KMS-11 (cell line): ENCODE results near the gene TBXAS1.

ENCODE experiments used
- H2AFZ ChIP-seq: fragments of 200-600 bp; sonication (generic); 2 replicates; pipeline ENCODE4 v1.6.1; 2016; ENCODE audit warnings: antibody characterized with exemption, mixed run types, low read depth
- H3K27ac ChIP-seq: fragments of 200-600 bp; sonication (generic); 2 replicates; pipeline ENCODE4 v1.6.1; 2016; ENCODE audit warnings: mild to moderate bottlenecking, mixed run types
- H3K27me3 ChIP-seq: fragments of 200-600 bp; sonication (generic); 2 replicates; pipeline ENCODE4 v1.6.1; 2017; ENCODE audit warnings: mild to moderate bottlenecking, low read depth, mixed run types, moderate library complexity; ENCODE audit not compliant: insufficient read depth
- H3K36me3 ChIP-seq: fragments of 200-600 bp; sonication (generic); 2 replicates; pipeline ENCODE4 v1.6.1; 2017; ENCODE audit warnings: mild to moderate bottlenecking, mixed run types; ENCODE audit not compliant: insufficient read depth
- H3K4me1 ChIP-seq: fragments of 200-600 bp; sonication (generic); 2 replicates; pipeline ENCODE4 v1.6.1; 2016; ENCODE audit warnings: mild to moderate bottlenecking, low read depth, mixed run types; ENCODE audit not compliant: poor library complexity, severe bottlenecking
- H3K4me2 ChIP-seq: fragments of 200-600 bp; sonication (generic); 2 replicates; pipeline ENCODE4 v1.7.0; 2016; ENCODE audit warnings: mild to moderate bottlenecking, mixed run types
- H3K4me3 ChIP-seq: fragments of 200-600 bp; sonication (generic); IDR thresholded peaks from 2 replicates; pipeline ENCODE4 v1.6.1; 2017; ENCODE audit warnings: low read depth, low read length, mixed read lengths; ENCODE audit not compliant: insufficient read depth
- H3K79me2 ChIP-seq: fragments of 200-600 bp; sonication (generic); 2 replicates; pipeline ENCODE4 v1.6.1; 2016; ENCODE audit warnings: low read depth, mixed run types; ENCODE audit not compliant: insufficient read depth
- H3K9ac ChIP-seq: fragments of 200-600 bp; sonication (generic); 2 replicates; pipeline ENCODE4 v1.6.1; 2016; ENCODE audit warnings: mild to moderate bottlenecking, mixed run types
- H4K20me1 ChIP-seq: fragments of 200-600 bp; sonication (generic); 2 replicates; pipeline ENCODE4 v1.6.1; 2016; ENCODE audit warnings: mild to moderate bottlenecking, mixed run types; ENCODE audit not compliant: insufficient read depth
- CTCF ChIP-seq: fragments of 200-600 bp; sonication (generic); conservative IDR thresholded peaks from 2 replicates; pipeline ENCODE4 v1.6.1; 2017; ENCODE audit warnings: low read depth, mild to moderate bottlenecking, antibody characterized with exemption, low read length, moderate library complexity, mixed read lengths

The TBXAS1 gene

DNA sequence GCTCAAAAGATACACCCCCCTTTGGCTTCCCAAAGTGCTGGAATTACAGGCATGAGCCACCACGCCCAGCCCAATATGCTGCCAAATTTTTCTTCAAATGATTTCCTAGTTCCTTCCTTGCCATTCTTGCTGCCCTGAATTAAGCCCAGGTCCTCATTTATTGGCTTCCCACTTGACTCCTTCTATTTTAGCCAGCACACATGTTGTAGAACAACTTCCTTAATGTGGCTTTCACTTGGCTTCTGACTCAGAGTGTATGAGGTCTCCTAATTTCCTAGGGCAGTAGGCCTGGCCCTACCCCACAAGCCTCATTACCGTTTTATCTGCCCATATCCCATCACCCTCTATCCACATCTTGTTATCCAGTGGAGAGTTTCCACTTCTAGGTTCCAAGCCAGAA lies 29.5 kb upstream of the TBXAS1 start:
- no peak overlapping the region for H3K4me3 ChIP-seq
- H3K27me3 ChIP-seq = no peaks in the 10 kb centered on the region
- no peaks in the 10 kb centered on the region for H3K36me3 ChIP-seq
- H4K20me1 ChIP-seq = no peaks in the 10 kb centered on the region
- H3K27ac ChIP-seq = no peak overlapping the region
- no peak for TF ChIP-seq CTCF
- H3K79me2 ChIP-seq = no peaks in the 10 kb centered on the region
- no peak overlapping the region for H2AFZ ChIP-seq
- no peak overlapping the region for H3K9ac ChIP-seq
- H3K4me2 ChIP-seq = peak overlapping the region; percentile 82; the same call in 1 of the 2 replicates
- H3K4me1 ChIP-seq = peaks cover 26% of the 10 kb centered on the region

DNA sequence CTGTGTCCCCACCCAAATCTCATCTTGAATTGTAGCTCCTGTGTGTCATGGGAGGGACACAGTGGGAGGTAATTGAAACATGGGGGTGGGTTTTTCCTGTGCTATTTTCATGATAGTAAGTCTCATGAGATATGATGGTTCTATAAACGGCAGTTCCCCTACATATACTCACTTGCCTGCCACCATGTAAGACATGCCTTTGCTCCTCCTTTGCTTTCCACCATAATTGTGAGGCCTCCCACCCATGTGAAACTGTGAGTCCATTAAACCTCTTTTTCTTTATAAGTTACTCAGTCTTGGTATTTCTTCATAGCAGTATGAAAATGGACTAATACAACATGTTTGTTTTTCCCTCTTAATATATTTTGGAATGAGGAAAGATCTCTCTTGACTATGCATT lies 24.5 kb upstream of the TBXAS1 start:
- no peak overlapping the region for H3K9ac ChIP-seq

GRCh38 chr7:139807009-139807408 lies 22.1 kb upstream of the TBXAS1 start:
- no peak overlapping the region for H3K4me2 ChIP-seq
- no peak overlapping the region for H3K4me3 ChIP-seq
- no peaks in the 10 kb centered on the region for H3K27me3 ChIP-seq
- TF ChIP-seq CTCF = no peak
- H3K9ac ChIP-seq = no peak overlapping the region
- H3K36me3 ChIP-seq = no peaks in the 10 kb centered on the region
- H3K79me2 ChIP-seq = no peaks in the 10 kb centered on the region
- no peak overlapping the region for H3K27ac ChIP-seq
- H4K20me1 ChIP-seq = no peaks in the 10 kb centered on the region
- H3K4me1 ChIP-seq = no peaks in the 10 kb centered on the region
- no peak overlapping the region for H2AFZ ChIP-seq

More for the DNA sequence above, 24.5 kb upstream of the TBXAS1 start:
- H3K4me3 ChIP-seq = no peak overlapping the region
- no peaks in the 10 kb centered on the region for H3K36me3 ChIP-seq
- H3K4me2 ChIP-seq = no peak overlapping the region
- H2AFZ ChIP-seq = no peak overlapping the region
- H3K79me2 ChIP-seq = no peaks in the 10 kb centered on the region
- TF ChIP-seq CTCF = no peak
- no peaks in the 10 kb centered on the region for H3K27me3 ChIP-seq
- peaks cover 3% of the 10 kb centered on the region for H3K4me1 ChIP-seq
- no peaks in the 10 kb centered on the region for H4K20me1 ChIP-seq
- no peak overlapping the region for H3K27ac ChIP-seq

- Histone ChIP-seq H3K79me2 (no peaks in the 10 kb centered on the region), H3K27me3 (no peaks in the 10 kb centered on the region), H3K4me3 (no peak overlapping the region), H3K4me2 (no peak overlapping the region), H3K4me1 (no peaks in the 10 kb centered on the region), H2AFZ (no peak overlapping the region), H4K20me1 (no peaks in the 10 kb centered on the region), H3K36me3 (no peaks in the 10 kb centered on the region), H3K27ac (no peak overlapping the region), H3K9ac (no peak overlapping the region)
- no peak for TF ChIP-seq CTCF
Measured at GRCh38 chr7:139808427-139808826, 20.6 kb upstream of the TBXAS1 start.
